DOHH2 (cell line): ENCODE measurements around the gene NDC1.

Experiments used
- CTCF ChIP-seq: fragments of 200-600 bp; sonication (generic); IDR thresholded peaks from one replicate; pipeline ENCODE4 v1.5.1; 2014; ENCODE audit warnings: antibody characterized with exemption, mild to moderate bottlenecking, low read depth, low read length; ENCODE audit not compliant: poor library complexity, severe bottlenecking
- EZH2phosphoT487 ChIP-seq: fragments of 200-600 bp; sonication (generic); IDR thresholded peaks from 2 replicates; pipeline ENCODE4 v1.6.1; 2017; ENCODE audit warnings: borderline replicate concordance, mild to moderate bottlenecking, antibody characterized with exemption, low read length, moderate library complexity, mixed read lengths

DNA sequence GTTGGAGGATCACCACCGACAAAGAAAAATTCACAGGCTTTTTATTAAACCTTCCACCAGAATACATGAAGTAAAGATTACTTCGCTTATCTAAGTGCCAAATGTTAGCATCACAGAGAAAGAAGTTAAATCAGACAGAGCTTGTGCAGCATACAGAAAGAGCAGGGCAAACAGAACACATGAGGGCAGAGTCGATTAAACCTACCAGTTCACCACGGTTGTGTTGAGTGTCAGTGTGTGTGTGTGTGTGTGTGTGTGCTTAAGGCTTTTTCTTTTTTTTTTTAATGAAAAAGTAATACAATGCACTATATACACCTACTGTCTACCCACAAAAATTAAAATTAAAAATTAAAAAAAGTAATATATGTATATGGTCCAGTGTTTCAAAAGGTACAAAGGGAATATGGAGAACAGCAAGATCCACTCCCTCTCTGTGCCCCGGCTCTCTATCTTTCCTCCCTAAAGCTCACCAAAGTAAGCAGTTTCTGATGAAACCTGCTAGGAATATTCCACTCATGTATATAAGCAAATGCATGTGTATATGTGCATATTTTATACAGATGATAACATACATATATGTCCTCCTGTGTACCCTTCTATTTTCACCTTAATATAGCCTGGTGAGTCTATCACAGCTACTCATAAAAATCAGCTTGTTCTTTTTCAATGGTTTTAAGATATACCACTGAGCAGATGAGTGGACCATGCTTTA is 33.8 kb upstream of the NDC1 start:
- TF ChIP-seq CTCF (no peak), EZH2phosphoT487 (no peak)
